DND-41 (cell line): Measurements from ENCODE around the gene ABCC8.

Experiments used
- ATAC-seq: fragments of 200-7000 bp; cut with Tn5 transposase; 3 replicates; pipeline ENCODE4 v1.9.1; 2021; ENCODE audit warnings: low read depth; ENCODE audit not compliant: insufficient read depth
- DNase-seq: peaks from one replicate; pipeline ENCODE4 v3.0.0-alpha.2; 2020
- H2AFZ ChIP-seq: 2 replicates; pipeline ENCODE4 v1.6.0; 2012; ENCODE audit warnings: low read depth, low read length
- H3K27ac ChIP-seq: 2 replicates; pipeline ENCODE4 v1.5.1; 2012; ENCODE audit warnings: low read length, inconsistent platforms
- H3K27me3 ChIP-seq: fragments of 200-600 bp; sonication (generic); 2 replicates; pipeline ENCODE4 v1.6.0; 2012; ENCODE audit warnings: low read length, mild to moderate bottlenecking, inconsistent platforms; ENCODE audit not compliant: insufficient read depth, poor library complexity
- H3K36me3 ChIP-seq: 2 replicates; pipeline ENCODE4 v1.5.1; 2012; ENCODE audit warnings: low read length, inconsistent platforms; ENCODE audit not compliant: insufficient read depth
- H3K4me1 ChIP-seq: 2 replicates; pipeline ENCODE4 v1.5.1; 2012; ENCODE audit warnings: mild to moderate bottlenecking, low read length; ENCODE audit not compliant: insufficient read depth
- H3K4me2 ChIP-seq: 2 replicates; pipeline ENCODE4 v1.6.0; 2012; ENCODE audit warnings: mild to moderate bottlenecking, moderate library complexity, low read length, inconsistent platforms; ENCODE audit not compliant: insufficient read depth
- H3K4me3 ChIP-seq, 2 experiments: fragments of 200-600 bp in 1 of 2; shearing (Covaris generic) in 1 of 2; 2 replicates each; pipeline ENCODE4 v1.5.1; 2012 to 2016; ENCODE audit warnings: inconsistent platforms in 2 of 2, low read length in 2 of 2, mild to moderate bottlenecking in 2 of 2, low read depth in 1 of 2, moderate library complexity in 1 of 2
- H3K79me2 ChIP-seq: 2 replicates; pipeline ENCODE4 v1.6.0; 2012; ENCODE audit warnings: low read length, inconsistent platforms; ENCODE audit not compliant: insufficient read depth
- H3K9ac ChIP-seq: 2 replicates; pipeline ENCODE4 v1.6.0; 2012; ENCODE audit warnings: low read depth, mild to moderate bottlenecking, inconsistent platforms, low read length, moderate library complexity
- H3K9me3 ChIP-seq: 2 replicates; pipeline ENCODE4 v1.5.1; 2012; ENCODE audit warnings: low read length, moderate library complexity, mild to moderate bottlenecking, inconsistent platforms; ENCODE audit not compliant: insufficient read depth, severe bottlenecking
- H4K20me1 ChIP-seq: 2 replicates; pipeline ENCODE4 v1.6.0; 2012; ENCODE audit warnings: low read length; ENCODE audit not compliant: insufficient read depth
- CTCF ChIP-seq: IDR thresholded peaks from 2 replicates; pipeline ENCODE4 v1.5.1; 2012; ENCODE audit warnings: borderline replicate concordance, low read length, moderate library complexity, mild to moderate bottlenecking; ENCODE audit not compliant: poor library complexity, severe bottlenecking; ENCODE audit errors: extremely low read depth
- EZH2 ChIP-seq: IDR thresholded peaks from 3 replicates; pipeline ENCODE4 v1.6.1; 2012; ENCODE audit warnings: borderline replicate concordance, low read depth, mild to moderate bottlenecking, moderate library complexity, low read length, inconsistent platforms; ENCODE audit not compliant: severe bottlenecking

Gene ABCC8

GRCh38 chr11:17389211-17389956 lies 87.3 kb downstream of the ABCC8 start:
- Histone ChIP-seq H3K79me2 (peaks cover 44% of the 10 kb centered on the region), H3K4me1 (peaks cover 61% of the 10 kb centered on the region), H3K4me2 (peak overlapping the region; percentile 83), H2AFZ (peak overlapping the region; percentile 69), H3K4me3 (peak overlapping the region; percentile 22 to 67; a peak in 3 of 4 replicates), H3K9me3 (no peaks in the 10 kb centered on the region), H3K36me3 (peaks cover 35% of the 10 kb centered on the region), H3K27ac (peak overlapping the region; percentile 80), H3K9ac (peak overlapping the region; percentile 77), H4K20me1 (peaks cover 26% of the 10 kb centered on the region), H3K27me3 (no peaks in the 10 kb centered on the region)
- ATAC-seq = peak; percentile 63
- no peak for TF ChIP-seq EZH2
- TF ChIP-seq CTCF = peak; percentile 73
- peak; percentile 86 for DNase-seq

- Histone ChIP-seq H3K27me3 (no peaks in the 10 kb centered on the region), H2AFZ (peak within 1 kb of the TSS; percentile 69), H3K27ac (peak within 1 kb of the TSS; percentile 80), H3K79me2 (peaks cover 50% of the 10 kb centered on the region), H3K9me3 (no peaks in the 10 kb centered on the region), H3K4me2 (peak within 1 kb of the TSS; percentile 83), H3K36me3 (peaks cover 41% of the 10 kb centered on the region), H3K9ac (peak within 1 kb of the TSS; percentile 77), H4K20me1 (peaks cover 32% of the 10 kb centered on the region), H3K4me1 (peaks cover 68% of the 10 kb centered on the region), H3K4me3 (peak within 1 kb of the TSS; percentile 55 to 67; a peak in 3 of 4 replicates)
- TF ChIP-seq EZH2 (no peak), CTCF (peak; percentile 17)
- DNase-seq (no peak), ATAC-seq (peak; percentile 41)
Observed at GRCh38 chr11:17388609-17389210, 87.9 kb downstream of the ABCC8 start, which contains the start of gene KCNJ11. Gene KCNJ11, minus strand, starts transcription at chr11:17388659. Its CDS starts 568 bp downstream, at chr11:17388091.

GRCh38 chr11:17387811-17388210 lies 88.8 kb downstream of the ABCC8 start:
- peak overlapping the region; percentile 77 for H3K9ac ChIP-seq
- no peak overlapping the region for H2AFZ ChIP-seq
- H3K9me3 ChIP-seq = no peaks in the 10 kb centered on the region
- peaks cover 55% of the 10 kb centered on the region for H3K79me2 ChIP-seq
- no peak for TF ChIP-seq EZH2
- TF ChIP-seq CTCF = no peak
- peaks cover 50% of the 10 kb centered on the region for H3K36me3 ChIP-seq
- peak overlapping the region; percentile 55 to 67; a peak in 3 of 4 replicates for H3K4me3 ChIP-seq
- peak overlapping the region; percentile 83 for H3K4me2 ChIP-seq
- no peaks in the 10 kb centered on the region for H3K27me3 ChIP-seq
- ATAC-seq (no peak), DNase-seq (no peak)
- peak overlapping the region; percentile 74 for H3K27ac ChIP-seq
- H3K4me1 ChIP-seq = peaks cover 72% of the 10 kb centered on the region
- H4K20me1 ChIP-seq = peaks cover 38% of the 10 kb centered on the region
